ENCODE results near the gene CHAT. TPM values are rescaled to one million over a fixed set of nuclear protein-coding genes. Genes with fewer than 3 reads are reported as not detected.

Gene CHAT
- total and polyA plus RNA-seq, 9 donors, result 0.32 TPM; not detected in 8

GRCh38 chr10:49629431-49629881, 15.6 kb downstream of the CHAT start:
- peaks cover 9% of the 10 kb centered on the region for H3K27me3 ChIP-seq (ENCODE audit: control insufficient read depth, insufficient read depth, low read length)
- no peaks in the 10 kb centered on the region for H3K36me3 ChIP-seq (ENCODE audit: control insufficient read depth, insufficient read depth, low read length)
- no peaks in the 10 kb centered on the region for H3K9me3 ChIP-seq (replicated peaks; ENCODE audit: control insufficient read depth, low read depth, low read length)
- 63% methylated on average over 2 of the region's 9 CpGs for WGBS (ENCODE audit: insufficient coverage)
- H3K4me3 ChIP-seq (ENCODE audit: low read length), result no peak overlapping the region
- no peak overlapping the region for H3K27ac ChIP-seq (ENCODE audit: low read length)
- H3K4me1 ChIP-seq (ENCODE audit: control insufficient read depth, insufficient read depth, low read length), result no peaks in the 10 kb centered on the region
- no peak for DNase-seq

DNA sequence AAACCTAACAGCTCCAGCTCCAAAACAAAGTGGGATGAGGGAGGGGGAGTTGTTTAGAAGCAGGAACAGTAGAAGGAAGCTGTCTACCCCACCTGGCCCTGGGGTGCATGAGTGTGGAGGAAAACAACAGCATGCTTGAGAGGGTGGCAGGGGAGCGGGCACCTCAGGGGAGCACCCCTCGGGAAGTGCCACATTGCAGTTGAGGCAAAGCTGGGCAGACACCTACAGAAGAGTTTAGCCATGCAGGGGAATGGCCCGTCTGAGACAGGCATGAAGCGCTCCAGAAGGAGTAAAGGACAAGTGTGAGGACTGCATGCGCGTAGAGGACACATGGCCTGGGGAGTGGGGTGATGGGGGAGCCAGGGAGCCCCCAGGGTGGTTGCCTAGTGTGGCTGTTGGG, 18.1 kb downstream of the CHAT start:
- H3K27ac ChIP-seq (ENCODE audit: low read length), result no peak overlapping the region
- no peaks in the 10 kb centered on the region for H3K4me1 ChIP-seq (ENCODE audit: control insufficient read depth, insufficient read depth, low read length)
- no peak overlapping the region for H3K4me3 ChIP-seq (ENCODE audit: low read length)
- no peaks in the 10 kb centered on the region for H3K9me3 ChIP-seq (replicated peaks; ENCODE audit: control insufficient read depth, low read depth, low read length)
- no peaks in the 10 kb centered on the region for H3K36me3 ChIP-seq (ENCODE audit: control insufficient read depth, insufficient read depth, low read length)
- 89% methylated on average over 6 of the region's 6 CpGs for WGBS (ENCODE audit: insufficient coverage)
- peaks cover 9% of the 10 kb centered on the region for H3K27me3 ChIP-seq (ENCODE audit: control insufficient read depth, insufficient read depth, low read length)
- DNase-seq, result no peak

GRCh38 chr10:49632406-49633317, 18.8 kb downstream of the CHAT start:
- no peak for DNase-seq
- peaks cover 9% of the 10 kb centered on the region for H3K27me3 ChIP-seq (ENCODE audit: control insufficient read depth, insufficient read depth, low read length)
- no peaks in the 10 kb centered on the region for H3K4me1 ChIP-seq (ENCODE audit: control insufficient read depth, insufficient read depth, low read length)
- H3K36me3 ChIP-seq (ENCODE audit: control insufficient read depth, insufficient read depth, low read length), result no peaks in the 10 kb centered on the region
- H3K27ac ChIP-seq (ENCODE audit: low read length), result no peak overlapping the region
- H3K4me3 ChIP-seq (ENCODE audit: low read length), result no peak overlapping the region
- WGBS (ENCODE audit: insufficient coverage), result 61% methylated on average over 9 of the region's 12 CpGs
- H3K9me3 ChIP-seq (replicated peaks; ENCODE audit: control insufficient read depth, low read depth, low read length), result no peaks in the 10 kb centered on the region

DNA sequence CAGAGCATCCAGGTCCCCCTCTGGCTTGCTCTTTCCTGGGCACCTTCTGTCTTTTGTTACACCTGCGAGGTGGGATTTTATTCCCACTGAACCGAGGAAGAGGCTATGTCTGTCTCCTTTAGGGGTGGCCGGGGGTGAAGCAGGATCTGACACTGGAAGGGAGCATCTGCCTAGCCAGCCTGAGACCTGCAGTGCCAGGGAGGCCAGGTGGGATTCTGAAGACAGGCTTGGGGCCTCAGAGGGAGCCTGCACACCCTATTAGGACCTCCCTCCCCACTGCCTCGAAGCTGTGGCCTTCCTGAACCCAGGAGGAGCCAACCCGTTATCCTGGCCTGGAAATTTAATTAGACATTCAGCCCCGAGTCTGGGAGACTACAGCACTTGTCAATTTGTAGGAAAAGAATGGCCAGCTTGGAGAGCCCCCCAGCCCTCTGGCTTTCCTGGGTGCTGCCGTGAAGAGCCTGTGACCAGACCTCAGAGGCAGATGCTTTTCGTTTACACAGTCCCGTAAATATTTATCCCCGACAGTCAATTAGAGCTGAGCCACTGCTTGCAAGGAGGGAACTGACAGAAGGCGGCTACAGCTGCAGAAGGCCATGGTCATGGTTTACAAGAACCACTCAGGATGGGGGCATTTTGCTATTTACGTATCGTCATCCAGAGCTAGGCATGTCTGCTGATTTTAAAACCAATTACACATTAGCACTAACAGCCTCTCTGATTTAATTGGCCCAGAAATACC, 19.7 kb downstream of the CHAT start:
- no peak overlapping the region for H3K4me3 ChIP-seq (ENCODE audit: low read length)
- no peaks in the 10 kb centered on the region for H3K4me1 ChIP-seq (ENCODE audit: control insufficient read depth, insufficient read depth, low read length)
- no peaks in the 10 kb centered on the region for H3K36me3 ChIP-seq (ENCODE audit: control insufficient read depth, insufficient read depth, low read length)
- no peak overlapping the region for H3K27ac ChIP-seq (ENCODE audit: low read length)
- H3K9me3 ChIP-seq (replicated peaks; ENCODE audit: control insufficient read depth, low read depth, low read length), result no peaks in the 10 kb centered on the region
- peaks cover 9% of the 10 kb centered on the region for H3K27me3 ChIP-seq (ENCODE audit: control insufficient read depth, insufficient read depth, low read length)
- WGBS (ENCODE audit: insufficient coverage), result 33% methylated on average over 8 of the region's 13 CpGs
- no peak for DNase-seq

DNA sequence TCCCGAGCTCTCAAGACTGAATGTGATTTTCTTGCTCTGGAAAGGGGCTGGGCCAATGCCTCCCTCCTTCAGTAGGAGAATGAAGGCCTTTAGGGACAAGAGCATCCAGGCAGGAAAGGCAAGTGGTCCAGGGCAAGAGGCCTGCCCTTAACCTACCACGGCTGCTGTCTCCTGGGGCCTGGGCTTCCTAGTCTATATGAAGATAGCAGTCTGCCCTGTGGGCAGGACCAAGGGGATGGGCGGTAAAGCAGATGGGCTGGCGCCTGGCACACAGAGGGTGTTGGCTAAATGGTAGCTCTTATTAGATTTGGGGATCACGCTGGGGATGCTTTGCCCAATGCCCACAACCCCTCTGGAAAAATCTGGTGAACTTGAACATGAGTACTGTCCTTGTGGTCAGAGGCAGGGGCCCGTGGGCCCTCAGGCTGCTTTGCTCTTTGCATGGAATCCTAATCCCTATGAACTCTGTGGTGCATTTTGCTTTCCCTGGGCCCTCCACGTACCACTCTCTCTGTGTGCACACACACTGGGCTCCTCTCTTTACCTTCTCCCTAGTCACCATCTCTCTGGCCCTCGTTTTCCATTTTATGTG, 20.3 kb downstream of the CHAT start:
- Histone ChIP-seq H3K9me3 (replicated peaks; ENCODE audit: control insufficient read depth, low read depth, low read length) (no peaks in the 10 kb centered on the region), H3K27me3 (ENCODE audit: control insufficient read depth, insufficient read depth, low read length) (peaks cover 9% of the 10 kb centered on the region), H3K27ac (ENCODE audit: low read length) (no peak overlapping the region), H3K4me1 (ENCODE audit: control insufficient read depth, insufficient read depth, low read length) (no peaks in the 10 kb centered on the region), H3K36me3 (ENCODE audit: control insufficient read depth, insufficient read depth, low read length) (no peaks in the 10 kb centered on the region), H3K4me3 (ENCODE audit: low read length) (no peak overlapping the region)
- 69% methylated on average over 6 of the region's 8 CpGs for WGBS (ENCODE audit: insufficient coverage)
- DNase-seq, result no peak

DNA sequence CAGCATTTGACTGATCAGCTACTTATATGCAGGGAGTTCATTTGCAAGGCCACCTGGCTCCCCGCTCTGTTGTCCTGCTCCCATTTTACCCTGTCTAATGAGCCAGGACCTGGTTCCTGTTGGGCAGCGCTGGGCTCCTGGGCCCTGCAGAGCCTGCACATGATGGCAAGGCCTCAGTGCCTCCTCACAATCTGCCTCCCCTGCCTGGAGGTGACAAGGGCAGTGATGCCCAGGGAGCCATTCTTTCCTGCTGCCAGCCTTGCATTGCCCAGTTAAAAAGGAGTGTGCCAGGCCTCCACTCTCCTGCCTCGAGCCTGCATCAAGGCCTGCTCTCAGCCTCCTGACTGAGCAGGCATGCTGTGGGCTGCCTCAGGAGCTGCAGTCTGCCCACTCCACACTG, 28.5 kb downstream of the CHAT start:
- WGBS (ENCODE audit: insufficient coverage), result 84% methylated on average over 3 of the region's 3 CpGs
- Histone ChIP-seq H3K4me1 (ENCODE audit: control insufficient read depth, insufficient read depth, low read length) (no peaks in the 10 kb centered on the region), H3K27ac (ENCODE audit: low read length) (no peak overlapping the region), H3K36me3 (ENCODE audit: control insufficient read depth, insufficient read depth, low read length) (no peaks in the 10 kb centered on the region), H3K27me3 (ENCODE audit: control insufficient read depth, insufficient read depth, low read length) (peaks cover 2% of the 10 kb centered on the region), H3K4me3 (ENCODE audit: low read length) (no peak overlapping the region), H3K9me3 (replicated peaks; ENCODE audit: control insufficient read depth, low read depth, low read length) (no peaks in the 10 kb centered on the region)
- no peak for DNase-seq

DNA sequence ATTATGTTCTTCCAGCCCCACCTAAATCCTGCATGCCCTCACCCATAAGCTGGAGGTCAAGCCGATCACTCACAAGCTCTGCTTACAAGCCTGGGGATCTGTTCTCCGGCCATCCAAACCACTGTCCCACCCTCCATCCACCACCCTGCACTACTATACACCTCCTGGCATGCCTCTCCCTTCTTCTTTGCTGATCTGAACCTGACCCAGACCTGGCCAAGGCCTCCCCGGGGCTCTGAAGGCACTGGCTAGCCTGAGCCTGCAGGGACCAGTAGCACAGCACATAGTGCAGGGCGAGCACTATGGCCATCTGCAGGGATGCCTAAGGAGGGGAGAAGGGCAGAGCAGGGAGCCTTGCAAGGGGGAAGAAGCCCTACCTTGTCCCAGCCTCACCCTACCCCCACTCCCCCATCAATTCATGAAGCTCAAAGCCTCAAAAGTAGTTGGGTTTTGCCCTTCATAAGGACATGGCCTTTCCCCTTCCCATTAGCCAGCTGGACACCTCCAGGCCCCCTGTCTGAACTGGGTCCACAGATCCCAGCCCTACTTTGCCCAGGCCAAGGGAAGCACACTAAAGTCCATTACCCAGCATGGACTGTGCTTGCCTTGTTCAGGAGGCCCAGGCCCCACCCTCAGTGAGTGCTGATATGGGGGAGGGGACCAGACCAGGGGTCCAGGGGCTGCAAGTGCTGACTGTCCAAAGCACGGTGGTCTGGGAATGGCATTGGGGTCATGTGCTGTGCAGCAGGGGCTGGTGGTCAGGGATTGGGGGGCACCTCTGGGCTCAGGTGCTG, 29.6 kb downstream of the CHAT start:
- H3K27ac ChIP-seq (ENCODE audit: low read length), result no peak overlapping the region
- peaks cover 2% of the 10 kb centered on the region for H3K27me3 ChIP-seq (ENCODE audit: control insufficient read depth, insufficient read depth, low read length)
- H3K4me3 ChIP-seq (ENCODE audit: low read length), result no peak overlapping the region
- WGBS (ENCODE audit: insufficient coverage), result 86% methylated on average over 3 of the region's 5 CpGs
- no peaks in the 10 kb centered on the region for H3K9me3 ChIP-seq (replicated peaks; ENCODE audit: control insufficient read depth, low read depth, low read length)
- no peaks in the 10 kb centered on the region for H3K4me1 ChIP-seq (ENCODE audit: control insufficient read depth, insufficient read depth, low read length)
- H3K36me3 ChIP-seq (ENCODE audit: control insufficient read depth, insufficient read depth, low read length), result no peaks in the 10 kb centered on the region
- no peak for DNase-seq

GRCh38 chr10:49644035-49644646, 30.3 kb downstream of the CHAT start:
- H3K27me3 ChIP-seq (ENCODE audit: control insufficient read depth, insufficient read depth, low read length), result peaks cover 2% of the 10 kb centered on the region
- WGBS (ENCODE audit: insufficient coverage), result 79% methylated on average over 6 of the region's 7 CpGs
- no peaks in the 10 kb centered on the region for H3K9me3 ChIP-seq (replicated peaks; ENCODE audit: control insufficient read depth, low read depth, low read length)
- H3K4me1 ChIP-seq (ENCODE audit: control insufficient read depth, insufficient read depth, low read length), result no peaks in the 10 kb centered on the region
- no peak overlapping the region for H3K4me3 ChIP-seq (ENCODE audit: low read length)
- no peak for DNase-seq
- no peaks in the 10 kb centered on the region for H3K36me3 ChIP-seq (ENCODE audit: control insufficient read depth, insufficient read depth, low read length)
- no peak overlapping the region for H3K27ac ChIP-seq (ENCODE audit: low read length)

DNA sequence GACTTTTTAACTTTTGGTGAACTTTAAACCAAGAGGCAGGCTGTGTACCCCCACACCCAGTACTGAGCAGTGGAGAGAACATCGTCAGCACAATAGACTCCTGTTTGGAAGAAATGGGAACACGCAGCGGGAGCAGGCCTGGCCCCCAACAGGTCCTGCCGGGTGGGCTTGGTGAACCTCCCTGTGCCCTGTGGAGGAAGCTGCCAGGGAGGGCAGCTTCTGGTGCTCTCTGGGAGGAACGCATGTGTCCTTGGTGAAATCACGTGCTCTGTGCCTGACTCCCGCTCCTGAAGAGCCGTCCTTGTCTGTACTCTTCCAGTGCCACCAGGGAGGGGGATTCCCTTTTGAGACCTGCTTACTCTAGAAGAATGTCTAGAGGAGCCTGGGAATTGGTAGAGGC, 31.6 kb downstream of the CHAT start:
- H3K4me1 ChIP-seq (ENCODE audit: control insufficient read depth, insufficient read depth, low read length), result no peaks in the 10 kb centered on the region
- H3K27me3 ChIP-seq (ENCODE audit: control insufficient read depth, insufficient read depth, low read length), result peaks cover 8% of the 10 kb centered on the region
- WGBS (ENCODE audit: insufficient coverage), result 68% methylated on average over 7 of the region's 8 CpGs
- H3K4me3 ChIP-seq (ENCODE audit: low read length), result no peak overlapping the region
- DNase-seq, result no peak
- no peaks in the 10 kb centered on the region for H3K9me3 ChIP-seq (replicated peaks; ENCODE audit: control insufficient read depth, low read depth, low read length)
- no peak overlapping the region for H3K27ac ChIP-seq (ENCODE audit: low read length)
- no peaks in the 10 kb centered on the region for H3K36me3 ChIP-seq (ENCODE audit: control insufficient read depth, insufficient read depth, low read length)

Measured in muscle of leg (tissue), 11 donors.